GM21786 (cell line): ENCODE results near the gene KLC3.
A peak's percentile ranks its signal among the peaks of the same experiment; 100 is the strongest.

Experiments used
- ATAC-seq: cut with Tn5 transposase; IDR thresholded peaks from one replicate; pipeline ENCODE4 v1.9.1; 2021; ENCODE audit not compliant: unreplicated experiment

The KLC3 gene

GRCh38 chr19:45370410-45371204, 30.1 kb downstream of the KLC3 start, which contains the start of gene ERCC2:
ERCC2 (minus strand) TSS chr19:45370573; CDS start chr19:45370540, 33 bp downstream.
- peak; percentile 93 for ATAC-seq

GRCh38 chr19:45376045-45376724, 35.6 kb downstream of the KLC3 start:
- no peak for ATAC-seq

- ATAC-seq, result no peak
These were observed 39.6 kb downstream of the KLC3 start for GRCh38 chr19:45380107-45380506.

- no peak for ATAC-seq
These were observed 41.9 kb downstream of the KLC3 start for GRCh38 chr19:45382426-45382825.

- no peak for ATAC-seq
These were observed 45.1 kb downstream of the KLC3 start for GRCh38 chr19:45385392-45386221.

- ATAC-seq, result no peak
These were observed 50.8 kb downstream of the KLC3 start for GRCh38 chr19:45391346-45391745.

GRCh38 chr19:45391871-45392665, 51.5 kb downstream of the KLC3 start:
- no peak for ATAC-seq

- ATAC-seq, result no peak
These were observed 55.5 kb downstream of the KLC3 start for GRCh38 chr19:45395821-45396617.

- no peak for ATAC-seq
These were observed 59.6 kb downstream of the KLC3 start for GRCh38 chr19:45400192-45400591.
